HG03108 (cell line): Measurements from ENCODE around the gene ACER1.
"Not testable (repeated sequence)": the region's sequence is repeated elsewhere in the genome, so short reads cannot be mapped to it uniquely, and the experiment has no call there.

Experiments
- ATAC-seq: cut with Tn5 transposase; IDR thresholded peaks from one replicate; pipeline ENCODE4 v1.9.1; 2021; ENCODE audit warnings: moderate library complexity; ENCODE audit not compliant: unreplicated experiment

The ACER1 gene

DNA sequence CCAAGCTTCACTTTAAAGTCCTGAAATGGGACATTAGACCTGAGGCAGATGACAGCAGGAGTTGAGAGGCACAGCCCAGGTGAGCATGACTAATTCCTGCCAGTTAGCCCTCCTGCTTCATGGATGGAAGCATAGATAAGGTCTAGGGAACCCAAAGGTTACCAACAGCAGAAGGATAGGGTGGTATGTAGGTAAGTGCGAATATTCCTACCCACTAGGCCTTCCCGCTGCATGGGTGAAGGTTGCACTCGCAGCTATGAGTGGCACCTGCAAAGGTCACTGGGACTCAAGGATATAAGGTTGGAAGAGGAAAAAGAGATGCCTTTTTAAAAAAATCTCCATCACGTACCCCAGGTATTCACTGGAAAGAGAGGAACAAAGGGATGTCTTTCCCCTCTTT is 41.4 kb downstream of the ACER1 start:
- ATAC-seq, result no peak

DNA sequence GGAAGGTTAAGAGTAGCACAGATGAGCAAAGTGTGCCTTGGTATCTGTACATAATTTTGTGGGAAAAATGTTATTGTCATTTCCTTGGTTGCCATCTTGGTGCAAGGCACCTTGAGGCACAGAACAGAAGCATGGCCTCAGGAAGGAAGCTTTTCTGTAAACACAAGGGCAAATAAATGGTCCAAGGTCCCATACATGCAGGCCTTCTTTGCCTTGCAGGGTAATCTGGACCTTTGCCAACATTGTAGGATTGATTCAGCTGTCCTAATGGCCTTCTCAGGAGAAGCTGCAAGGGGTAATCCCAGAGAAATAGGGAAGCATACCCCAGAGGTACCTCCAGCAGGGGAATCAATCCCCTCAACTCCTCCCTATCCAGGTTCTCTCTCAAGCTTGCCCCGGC is 44.7 kb downstream of the ACER1 start:
- ATAC-seq, result no peak

DNA sequence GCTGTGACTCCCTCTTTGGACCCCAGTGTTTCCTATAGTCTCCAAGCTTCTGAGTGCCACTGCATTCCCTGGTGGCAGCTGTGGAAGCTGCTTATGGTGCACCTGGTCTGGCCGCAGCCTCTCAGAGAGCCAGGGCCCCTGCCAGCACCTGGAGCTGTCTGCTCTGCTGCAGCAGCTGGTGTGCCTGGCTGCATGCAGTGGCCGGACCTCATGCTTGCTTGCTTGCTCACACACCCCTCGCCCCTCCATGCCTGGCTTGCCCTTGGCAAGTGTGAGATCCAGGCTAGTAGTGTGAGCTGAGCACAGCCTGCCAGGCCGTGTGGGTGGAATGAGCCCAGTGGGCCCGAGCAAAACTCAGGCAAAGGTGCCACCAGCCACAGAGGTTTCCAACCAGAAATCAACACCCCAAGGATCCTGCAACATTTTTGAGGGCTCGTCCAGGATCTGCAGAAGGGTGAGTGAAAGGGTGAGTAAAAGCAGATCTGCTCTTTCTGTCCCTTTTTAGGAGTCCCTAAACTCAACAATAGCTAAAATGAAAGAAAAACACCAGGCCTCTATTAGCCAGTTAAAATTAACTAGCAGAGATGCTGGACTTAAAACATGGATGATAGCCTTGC is 46.0 kb downstream of the ACER1 start:
- no peak for ATAC-seq

DNA sequence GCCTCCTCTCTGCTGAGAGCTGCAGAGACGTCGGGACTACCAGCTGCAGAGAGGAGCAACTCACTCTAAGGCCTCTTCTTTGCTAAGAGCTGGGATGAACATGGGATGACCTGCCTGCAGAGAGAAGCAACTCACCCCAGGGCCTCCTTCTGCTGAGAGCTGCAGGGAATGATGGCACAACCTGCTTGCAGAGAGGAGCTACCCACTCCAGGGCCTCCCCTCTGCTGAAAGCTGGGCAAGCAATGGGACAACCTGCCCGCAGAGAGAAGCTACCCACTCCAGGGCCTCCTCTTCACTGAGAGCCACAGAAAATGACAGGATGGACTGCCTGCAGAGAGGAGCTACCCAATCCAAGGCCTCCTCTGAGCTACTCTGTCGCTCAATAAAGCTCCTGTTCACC is 46.7 kb downstream of the ACER1 start:
- no peak for ATAC-seq

DNA sequence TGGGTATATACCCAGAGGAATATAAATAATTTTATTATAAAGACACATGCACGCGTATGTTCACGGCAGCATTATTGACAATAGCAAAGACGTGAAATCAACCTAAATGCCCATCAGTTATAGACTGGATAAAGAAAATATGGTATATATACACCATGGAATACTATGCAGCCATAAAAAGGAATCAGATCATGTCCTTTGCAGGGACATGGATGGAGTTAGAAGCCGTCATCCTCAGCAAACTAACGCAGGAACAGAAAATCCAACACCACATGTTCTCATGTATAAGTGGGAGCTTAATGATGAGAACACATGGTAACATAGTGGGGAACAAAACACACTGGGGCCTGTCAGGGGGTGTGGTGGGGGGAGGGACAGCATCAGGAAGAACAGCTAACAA is 51.0 kb downstream of the ACER1 start:
- not testable (repeated sequence) for ATAC-seq

DNA sequence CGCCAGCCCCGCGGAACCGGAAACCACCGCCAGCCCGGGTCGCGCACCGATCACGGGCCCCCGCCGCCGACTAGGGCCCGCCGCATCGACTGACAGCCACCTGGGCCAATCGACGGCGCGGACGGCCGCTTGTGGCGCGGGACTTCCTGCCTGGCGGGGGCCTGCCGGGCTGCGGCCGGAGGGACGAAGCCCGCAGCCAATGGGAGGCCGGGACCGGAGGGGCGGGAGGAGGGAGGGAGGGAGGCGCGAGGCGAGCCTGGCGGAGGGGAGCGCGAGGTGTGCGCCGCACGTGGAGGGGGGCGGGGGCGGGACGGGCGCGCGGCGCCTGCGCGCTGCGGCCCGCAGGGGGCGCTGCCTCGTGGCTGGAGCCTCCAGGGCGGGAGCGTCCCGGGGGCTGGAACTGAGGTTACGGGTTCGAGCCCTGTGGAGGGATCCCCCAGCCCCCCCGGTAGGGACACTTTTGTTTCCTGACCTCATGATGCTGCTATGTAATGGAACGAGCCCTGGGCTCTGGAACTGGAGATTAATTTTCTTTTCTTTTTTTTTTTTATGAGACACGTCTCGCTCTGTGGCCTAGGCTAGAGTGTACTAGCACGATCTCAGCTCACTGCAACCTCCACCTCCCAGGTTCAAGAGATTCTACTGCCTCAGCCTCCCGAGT is 53.4 kb downstream of the ACER1 start, which contains the start of gene MLLT1:
Gene MLLT1, minus strand, starts transcription at position 45 of the 661 bp plus-strand sequence. CDS start 191 bp downstream, outside the sequence.
- ATAC-seq, result peak; percentile 90

DNA sequence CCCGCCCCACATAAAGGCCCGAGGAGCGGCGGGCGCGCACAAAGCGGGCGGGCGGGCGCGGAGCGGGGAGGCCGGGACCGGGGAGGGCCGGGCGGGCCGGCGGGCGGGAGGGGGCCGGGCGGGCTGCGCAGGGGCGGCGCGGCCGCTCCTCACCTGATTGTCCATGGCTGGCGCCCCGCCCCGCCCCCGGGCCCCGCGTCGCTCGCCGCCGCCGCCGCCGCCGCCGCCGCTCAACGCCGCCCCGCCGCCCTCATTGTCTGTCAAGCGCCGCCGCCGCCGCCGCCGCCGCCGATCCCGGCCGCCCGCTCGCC is 53.8 kb downstream of the ACER1 start:
- peak; percentile 15 for ATAC-seq

DNA sequence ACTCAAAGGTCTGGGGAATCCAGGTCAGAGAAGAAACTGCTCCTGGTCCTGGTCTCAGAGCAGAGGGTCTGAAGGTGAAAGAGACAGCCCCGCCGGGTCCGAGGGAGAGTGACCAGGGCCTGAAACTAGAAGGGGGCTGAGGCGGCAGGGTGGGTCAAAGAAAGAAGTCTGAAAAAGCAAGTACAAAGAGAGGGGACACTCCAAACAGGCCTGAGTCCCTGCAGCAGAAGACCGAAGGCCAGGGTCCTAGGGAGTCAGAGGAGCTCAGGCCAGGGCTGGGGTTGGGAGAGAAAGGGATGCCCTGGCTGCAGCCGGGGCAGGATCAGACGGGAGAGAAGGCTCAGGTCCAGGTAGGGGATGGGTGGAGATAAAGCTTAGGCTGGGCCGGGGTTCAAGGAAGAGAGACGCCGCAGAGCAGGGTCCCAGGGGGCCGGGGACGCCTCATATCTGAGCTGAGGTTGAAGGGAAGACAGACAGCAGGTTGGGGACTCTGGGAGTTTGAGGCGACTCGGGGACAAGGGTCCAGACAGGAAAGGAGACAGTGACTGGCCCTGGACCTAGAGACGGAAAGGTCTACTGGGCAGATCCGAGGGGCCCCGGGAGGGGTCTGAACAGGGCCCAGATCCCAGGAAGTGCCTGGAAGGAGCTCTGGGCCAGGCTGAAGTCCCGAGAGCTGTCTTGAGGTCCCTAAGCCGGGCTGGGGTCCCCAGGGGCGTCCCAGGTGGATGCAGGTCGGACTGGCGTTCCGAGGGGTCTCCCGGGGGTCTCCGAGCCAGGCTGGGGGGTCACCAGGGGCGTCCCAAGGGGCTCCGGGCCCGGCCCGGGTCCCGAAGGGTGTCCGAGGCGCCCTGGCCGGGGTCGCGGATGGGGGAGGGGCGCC is 54.4 kb downstream of the ACER1 start:
- ATAC-seq, result no peak

DNA sequence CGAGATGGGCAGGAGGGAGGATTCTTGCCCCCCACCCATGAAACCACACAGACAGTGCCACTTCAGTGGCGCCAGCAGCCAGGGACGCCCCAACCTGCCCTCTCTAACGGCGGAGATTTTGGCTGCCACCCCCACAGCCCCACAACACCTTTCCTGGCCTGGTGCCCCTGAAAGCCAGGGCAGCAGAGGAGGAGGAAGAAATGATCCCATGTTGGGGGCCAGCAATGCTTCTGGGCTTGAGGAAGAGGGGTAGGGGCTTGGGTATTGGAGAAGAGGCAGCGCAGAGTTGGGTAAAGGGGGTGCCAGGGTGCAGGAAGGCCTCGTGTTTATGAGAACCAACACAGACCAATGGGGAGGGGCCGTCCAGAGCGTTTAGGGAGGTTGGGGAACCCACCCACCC is 55.4 kb downstream of the ACER1 start:
- ATAC-seq, result no peak

DNA sequence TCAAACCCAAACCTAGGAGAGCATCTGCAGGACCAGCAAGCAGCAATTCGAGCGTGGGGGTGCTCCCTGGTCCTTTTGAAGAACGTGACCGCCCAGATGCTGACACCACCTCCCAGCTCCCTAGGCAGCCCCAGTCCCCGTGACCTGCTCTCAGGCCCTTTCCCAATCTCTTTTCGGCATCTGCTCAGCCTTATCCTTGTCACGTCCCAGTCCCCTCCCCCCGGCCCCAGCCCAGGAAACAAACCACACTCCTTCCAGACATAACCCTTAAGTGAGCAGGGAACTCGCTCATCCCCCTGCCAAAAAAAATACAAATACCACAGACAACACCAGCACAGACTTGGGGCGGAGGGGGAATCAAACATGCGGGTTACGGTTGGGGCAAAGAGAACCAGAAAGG is 57.0 kb downstream of the ACER1 start:
- ATAC-seq, result no peak

DNA sequence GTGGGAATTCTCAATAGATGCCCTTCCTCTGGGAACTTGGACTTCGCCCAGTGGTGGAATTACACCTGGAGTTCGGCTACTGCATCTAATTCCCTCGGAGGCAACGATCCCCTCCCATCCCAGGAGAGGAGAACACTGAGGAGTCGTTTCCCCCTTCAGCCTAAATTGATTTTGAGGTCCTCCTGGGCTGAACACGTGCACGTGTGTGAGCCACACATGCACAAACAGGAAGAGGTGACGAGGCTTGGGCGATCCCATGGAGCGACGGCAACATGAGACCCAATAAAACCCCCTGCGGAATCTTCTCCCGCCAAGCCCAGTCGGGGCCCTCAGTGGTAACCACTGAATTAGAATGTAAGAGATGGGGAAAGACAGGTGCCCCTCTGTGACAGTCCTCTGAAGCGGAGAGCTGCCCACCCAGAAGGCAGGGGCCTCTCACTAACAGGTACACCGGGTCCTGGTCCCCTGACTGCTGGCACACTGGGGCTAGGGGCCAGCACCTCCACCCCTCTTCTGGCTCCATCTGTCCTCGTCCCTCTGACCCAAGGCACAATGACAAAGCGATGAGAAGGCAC is 58.2 kb downstream of the ACER1 start:
- no peak for ATAC-seq

DNA sequence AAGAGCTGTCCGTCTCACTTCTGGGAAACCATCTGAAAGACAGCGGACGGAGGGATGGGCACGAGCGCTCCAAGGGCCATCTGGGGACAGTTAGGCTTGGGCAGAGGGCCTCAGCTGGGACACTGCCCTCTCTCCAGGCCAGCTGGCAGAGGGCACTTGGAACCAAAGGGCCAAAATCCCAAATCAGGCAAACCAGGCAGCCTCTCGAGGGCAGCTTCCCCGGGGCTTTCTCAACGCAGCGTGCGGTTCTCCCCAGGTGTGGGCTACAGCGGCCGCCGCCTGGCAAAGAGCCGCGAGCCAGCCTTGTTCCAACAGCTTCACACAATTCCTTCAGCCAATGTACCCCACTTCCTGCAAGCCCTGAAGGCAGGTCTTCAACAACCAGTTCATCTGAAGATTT is 58.7 kb downstream of the ACER1 start:
- ATAC-seq, result no peak

DNA sequence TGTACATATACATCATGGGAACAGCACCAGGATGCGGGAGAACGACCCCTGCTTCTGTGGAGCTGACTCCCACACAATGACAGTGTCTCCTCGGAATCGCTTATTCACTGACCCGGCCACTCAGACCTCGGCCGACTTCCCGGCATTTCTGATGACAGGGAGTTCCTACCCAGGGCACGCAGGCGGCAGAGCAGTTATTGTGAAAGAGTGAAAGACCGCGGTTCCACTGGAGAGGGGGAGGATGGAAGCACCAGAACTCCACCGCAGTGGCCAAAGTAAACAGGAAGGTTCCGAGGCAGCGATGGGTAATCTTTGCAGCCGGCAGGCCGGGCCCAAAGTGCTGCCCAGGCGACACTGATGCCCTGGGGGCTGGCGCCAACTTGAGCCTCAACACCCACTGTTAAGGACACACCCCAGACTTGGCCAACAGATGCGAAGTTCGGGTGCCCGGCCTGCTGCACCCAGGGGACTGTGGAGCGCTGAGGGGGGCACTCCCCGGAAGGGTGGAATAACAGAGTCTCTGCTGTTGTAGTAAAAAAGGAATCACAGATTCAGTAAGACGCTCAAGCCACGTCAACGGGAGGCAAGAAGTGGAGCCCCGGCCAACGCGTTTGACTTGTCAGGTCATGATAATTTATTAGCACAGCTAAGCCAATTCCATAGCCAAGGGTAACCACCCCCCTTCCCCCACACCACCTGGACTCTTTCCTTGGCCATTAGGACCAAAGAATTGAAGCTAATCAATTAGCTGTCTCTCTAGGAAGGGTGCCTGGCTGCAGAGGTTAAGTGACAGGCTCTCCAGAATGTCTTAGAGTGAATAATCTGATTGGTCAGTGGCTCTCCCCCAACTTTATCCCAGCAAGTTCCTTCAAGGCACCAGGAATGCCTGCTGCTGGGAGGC is 59.5 kb downstream of the ACER1 start:
- no peak for ATAC-seq

DNA sequence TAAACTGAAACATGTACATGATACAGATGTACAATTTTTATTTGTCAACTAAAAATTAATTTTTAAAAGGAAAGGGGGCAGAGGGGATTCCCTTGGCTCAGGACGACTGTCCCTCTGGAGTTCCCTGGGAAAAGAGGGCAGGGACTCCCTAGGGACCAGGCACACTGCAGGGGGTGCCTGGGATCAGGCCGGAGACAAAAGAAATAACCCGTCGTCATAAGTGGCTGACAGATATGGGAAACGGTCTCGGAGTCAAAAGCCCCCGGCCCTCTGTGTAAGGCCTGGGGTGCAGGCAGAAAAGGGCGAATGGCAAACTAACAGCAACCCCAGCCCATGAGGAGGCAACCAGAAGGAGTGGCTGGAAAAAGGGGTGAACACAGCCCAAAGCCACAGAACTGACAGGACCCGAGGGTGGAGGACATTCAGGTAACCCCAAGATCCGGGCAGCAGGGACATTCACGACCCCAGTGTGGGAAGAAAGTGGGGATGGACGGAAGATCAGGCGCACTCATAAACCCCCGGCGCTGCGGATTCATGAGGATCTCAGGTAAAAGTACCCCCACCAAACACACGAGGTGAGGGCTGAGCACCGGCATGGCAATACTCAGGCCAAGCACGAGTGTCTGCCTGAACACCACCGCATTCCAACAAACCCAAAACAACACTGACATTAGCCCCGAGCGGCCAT is 60.4 kb downstream of the ACER1 start:
- no peak for ATAC-seq

DNA sequence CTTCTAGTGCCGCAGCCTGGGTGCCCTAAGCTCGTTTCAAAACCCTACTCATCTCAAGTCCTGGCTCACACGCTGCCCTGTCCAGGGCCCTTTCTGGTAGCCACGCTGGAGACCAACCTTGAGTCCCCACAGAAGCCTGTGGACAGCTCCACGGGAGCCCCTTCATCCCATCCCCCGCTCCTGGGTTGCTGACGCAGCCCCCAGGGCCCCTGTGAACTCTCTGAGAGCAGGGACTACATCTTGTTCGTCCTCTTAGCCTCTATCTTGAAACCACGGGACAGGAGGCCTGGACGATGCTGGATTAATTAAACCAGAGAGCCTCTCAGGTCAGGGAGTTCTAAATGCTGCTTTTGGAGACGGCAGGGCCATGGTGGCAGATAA is 61.0 kb downstream of the ACER1 start:
- no peak for ATAC-seq

DNA sequence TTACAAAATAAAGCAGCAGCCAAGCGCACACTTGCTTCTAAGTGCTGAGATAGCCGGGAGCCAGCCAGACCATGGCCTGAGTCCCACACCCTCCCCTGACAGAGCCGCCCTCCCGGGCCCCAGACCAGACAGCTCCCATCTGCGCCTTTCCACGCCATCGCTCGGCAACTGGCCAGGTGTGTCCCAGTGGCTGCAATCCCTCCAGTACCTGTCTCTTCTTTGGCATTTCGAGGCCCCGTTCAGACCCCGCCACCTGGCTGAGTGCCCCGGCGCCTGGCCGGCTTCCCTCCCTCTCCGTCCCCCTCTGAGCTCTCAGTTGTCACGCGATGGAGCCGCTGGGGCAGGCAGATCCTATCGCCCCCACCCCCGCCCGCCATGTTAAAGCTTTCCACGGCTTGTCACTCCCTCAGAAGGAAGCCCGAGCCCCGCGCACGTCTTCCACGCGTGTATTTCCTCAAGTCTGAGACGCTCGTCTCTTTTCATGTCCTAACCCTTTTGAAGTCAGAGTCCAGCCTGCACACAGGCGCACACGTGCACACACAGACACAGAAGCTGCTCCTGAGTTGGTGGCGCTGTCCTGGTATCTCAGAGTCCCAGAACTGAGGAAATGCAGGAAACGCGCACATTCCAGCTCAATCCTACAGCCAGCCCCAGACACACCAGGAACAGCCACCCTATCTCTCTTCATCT is 61.5 kb downstream of the ACER1 start:
- ATAC-seq, result no peak

DNA sequence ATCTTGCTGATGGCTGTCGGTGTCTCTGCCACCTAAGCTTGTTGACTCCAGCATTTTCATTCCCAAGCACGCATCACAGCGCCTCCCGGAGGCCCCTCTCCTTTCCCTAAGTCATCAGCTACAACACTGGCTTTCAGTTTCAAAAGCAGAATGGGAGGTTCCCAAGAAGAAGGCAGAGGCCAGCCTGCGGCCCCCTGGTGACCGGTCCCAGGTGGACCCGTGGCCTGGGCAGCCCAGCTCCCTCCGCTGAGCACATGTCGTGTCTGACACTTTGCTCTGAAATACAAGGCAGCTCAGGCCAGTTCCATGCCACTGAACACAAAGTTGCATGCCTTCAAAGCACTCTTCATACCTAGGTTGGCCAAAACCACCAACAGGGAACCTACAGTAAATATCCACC is 62.2 kb downstream of the ACER1 start:
- no peak for ATAC-seq

DNA sequence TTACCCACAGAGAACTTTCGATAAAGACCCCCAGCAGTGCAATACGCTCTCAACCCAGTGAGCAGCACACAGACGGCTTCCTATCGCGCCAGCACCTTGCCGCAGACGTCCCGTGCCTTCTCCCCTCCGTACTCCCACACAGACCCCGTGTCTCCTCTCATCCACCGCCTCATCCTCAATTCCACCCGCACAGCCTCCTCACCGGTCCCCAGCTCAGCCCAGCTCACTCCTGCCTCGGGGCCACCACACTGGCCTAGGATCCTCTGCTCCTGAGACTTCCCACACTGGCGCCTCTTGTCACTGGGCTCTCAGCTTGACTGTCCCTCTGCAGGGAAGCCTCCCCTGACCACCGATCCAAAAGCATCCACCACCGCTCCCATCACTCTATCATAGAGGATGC is 62.6 kb downstream of the ACER1 start:
- no peak for ATAC-seq

DNA sequence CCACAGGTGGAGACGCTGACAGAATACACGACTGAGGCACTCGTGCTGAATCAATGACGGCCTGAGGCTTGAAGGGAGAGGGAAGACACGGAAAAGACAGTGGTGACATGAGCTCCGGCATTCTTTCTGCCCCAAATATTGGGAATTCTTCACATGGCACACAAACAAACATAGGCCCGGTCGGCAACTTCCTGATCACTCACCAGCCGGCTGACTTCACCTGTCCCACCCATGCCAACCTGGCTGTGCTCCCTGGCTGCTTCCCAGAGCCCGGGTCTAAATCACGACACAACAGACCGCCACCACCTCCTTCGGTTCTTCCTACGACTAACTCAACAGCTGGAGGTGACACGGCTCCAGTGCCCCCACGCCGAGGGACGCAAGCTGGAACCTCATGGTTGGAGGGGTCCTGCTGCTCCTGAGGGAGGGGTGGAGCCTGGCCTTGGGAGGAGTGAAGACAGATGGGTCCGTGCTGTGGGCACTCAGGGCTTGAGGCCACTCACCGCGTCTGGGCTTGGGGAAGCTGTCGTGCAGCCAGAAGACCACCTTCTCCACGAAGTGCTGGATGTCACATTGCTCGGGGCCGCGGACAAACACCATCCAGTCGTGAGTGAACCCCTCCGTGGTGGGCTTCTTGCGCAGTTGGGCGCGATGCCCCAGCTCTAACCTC is 63.2 kb downstream of the ACER1 start:
- ATAC-seq, result no peak
